ENCODE measurements around the gene BPIFB6. TPM values are rescaled to one million over a fixed set of nuclear protein-coding genes. Genes with fewer than 3 reads are reported as not detected.

The BPIFB6 gene
- total and polyA plus RNA-seq, 2 donors (not counting 1 experiment from before 2014, with no cell fraction given), result not detected

GRCh38 chr20:32997431-32997830 is 34.0 kb upstream of the BPIFB6 start:
- no peak for TF ChIP-seq CTCF (conservative IDR thresholded peaks at IDR 0.05 in 1 of 2, IDR thresholded peaks at IDR 0.05 in 1 of 2; ENCODE audit: low read depth in 1 of 2, low read length in 2 of 2)
- H3K4me3 ChIP-seq (replicated peaks in 1 of 4; ENCODE audit: control extremely low read depth in 1 of 4, insufficient read depth in 1 of 4, low read depth in 3 of 4, low read length in 4 of 4), result no peak overlapping the region
- no peak overlapping the region for H2AFZ ChIP-seq (ENCODE audit: low read length)
- no peaks in the 10 kb centered on the region for H3K36me3 ChIP-seq (ENCODE audit: control insufficient read depth, insufficient read depth, low read length)
- H3K4me2 ChIP-seq (ENCODE audit: extremely low read depth, insufficient read depth, low read length), result no peak overlapping the region
- DNase-seq (ENCODE audit: low read depth in 2 of 2), result no peak
- no peak overlapping the region for H3K9ac ChIP-seq (ENCODE audit: insufficient read depth, low read length)
- H3K4me1 ChIP-seq (ENCODE audit: control insufficient read depth, extremely low read depth, insufficient read depth, low read length), result no peaks in the 10 kb centered on the region
- no peaks in the 10 kb centered on the region for H3K79me2 ChIP-seq (ENCODE audit: control insufficient read depth, insufficient read depth, low read length)
- H4K20me1 ChIP-seq (ENCODE audit: control insufficient read depth, extremely low read depth, insufficient read depth, low read length), result no peaks in the 10 kb centered on the region
- H3K27ac ChIP-seq (ENCODE audit: insufficient read depth, low read length), result no peak overlapping the region
- no peaks in the 10 kb centered on the region for H3K27me3 ChIP-seq (ENCODE audit: control insufficient read depth, insufficient read depth, low read length)
- no peaks in the 10 kb centered on the region for H3K9me3 ChIP-seq (ENCODE audit: control insufficient read depth, insufficient read depth, low read depth, low read length)

GRCh38 chr20:32999603-33000250 is 31.7 kb upstream of the BPIFB6 start:
- no peak for TF ChIP-seq EZH2 (IDR thresholded peaks at IDR 0.05; ENCODE audit: low read length, missing control alignments)
- no peak for TF ChIP-seq CTCF (conservative IDR thresholded peaks at IDR 0.05 in 1 of 2, IDR thresholded peaks at IDR 0.05 in 1 of 2; ENCODE audit: low read depth in 1 of 2, low read length in 2 of 2)
- Histone ChIP-seq H3K27ac (ENCODE audit: insufficient read depth, low read length) (no peak overlapping the region), H3K9me3 (ENCODE audit: control insufficient read depth, insufficient read depth, low read depth, low read length) (no peaks in the 10 kb centered on the region), H2AFZ (ENCODE audit: low read length) (no peak overlapping the region), H3K4me3 (replicated peaks in 1 of 4; ENCODE audit: control extremely low read depth in 1 of 4, insufficient read depth in 1 of 4, low read depth in 3 of 4, low read length in 4 of 4) (no peak overlapping the region), H3K27me3 (ENCODE audit: control insufficient read depth, insufficient read depth, low read length) (no peaks in the 10 kb centered on the region), H3K79me2 (ENCODE audit: control insufficient read depth, insufficient read depth, low read length) (no peaks in the 10 kb centered on the region), H4K20me1 (ENCODE audit: control insufficient read depth, extremely low read depth, insufficient read depth, low read length) (no peaks in the 10 kb centered on the region), H3K4me1 (ENCODE audit: control insufficient read depth, extremely low read depth, insufficient read depth, low read length) (no peaks in the 10 kb centered on the region), H3K9ac (ENCODE audit: insufficient read depth, low read length) (no peak overlapping the region), H3K4me2 (ENCODE audit: extremely low read depth, insufficient read depth, low read length) (no peak overlapping the region), H3K36me3 (ENCODE audit: control insufficient read depth, insufficient read depth, low read length) (no peaks in the 10 kb centered on the region)
- no peak for DNase-seq (ENCODE audit: low read depth in 2 of 2)

- Histone ChIP-seq H3K79me2 (ENCODE audit: control insufficient read depth, insufficient read depth, low read length) (no peaks in the 10 kb centered on the region), H3K27me3 (ENCODE audit: control insufficient read depth, insufficient read depth, low read length) (no peaks in the 10 kb centered on the region), H3K9me3 (ENCODE audit: control insufficient read depth, insufficient read depth, low read depth, low read length) (no peaks in the 10 kb centered on the region), H3K4me1 (ENCODE audit: control insufficient read depth, extremely low read depth, insufficient read depth, low read length) (no peaks in the 10 kb centered on the region), H4K20me1 (ENCODE audit: control insufficient read depth, extremely low read depth, insufficient read depth, low read length) (no peaks in the 10 kb centered on the region), H3K36me3 (ENCODE audit: control insufficient read depth, insufficient read depth, low read length) (no peaks in the 10 kb centered on the region), H3K9ac (ENCODE audit: insufficient read depth, low read length) (no peak overlapping the region), H2AFZ (ENCODE audit: low read length) (no peak overlapping the region), H3K27ac (ENCODE audit: insufficient read depth, low read length) (no peak overlapping the region), H3K4me2 (ENCODE audit: extremely low read depth, insufficient read depth, low read length) (no peak overlapping the region), H3K4me3 (replicated peaks in 1 of 4; ENCODE audit: control extremely low read depth in 1 of 4, insufficient read depth in 1 of 4, low read depth in 3 of 4, low read length in 4 of 4) (no peak overlapping the region)
- no peak for DNase-seq (ENCODE audit: low read depth in 2 of 2)
- TF ChIP-seq EZH2 (IDR thresholded peaks at IDR 0.05; ENCODE audit: low read length, missing control alignments), result no peak
- TF ChIP-seq CTCF (conservative IDR thresholded peaks at IDR 0.05 in 1 of 2, IDR thresholded peaks at IDR 0.05 in 1 of 2; ENCODE audit: low read depth in 1 of 2, low read length in 2 of 2), result no peak
Measured at GRCh38 chr20:33000802-33001466, 30.5 kb upstream of the BPIFB6 start.

All from fibroblast of lung (primary cell).